Endothelial cell of umbilical vein (primary cell): ENCODE measurements around the gene TMEM59L. TPM values are rescaled to one million over a fixed set of nuclear protein-coding genes. Genes with fewer than 3 reads are reported as not detected.
A peak's percentile ranks its signal among the peaks of the same experiment; 100 is the strongest.

Experiments used
- BruUV-seq: library from RNA; stranded (reverse); fragments of 400-500 nt; replicated peaks from 2 replicates; lab custom pipeline; 2021; lab: Mats Ljungman, UMichigan
- CTCF ChIA-PET: fragments of 300-600, 350-600 bp; sonication (Branson Sonifier 250); formaldehyde crosslinking; loops from one replicate; lab custom pipeline; 2021; ENCODE audit warnings: antibody characterized with exemption, inconsistent platforms; lab: Charles Lee
- POLR2A ChIA-PET: fragments of 300-600, 350-600 bp; sonication (Branson Sonifier 250); formaldehyde crosslinking; loops from one replicate; lab custom pipeline; 2021; ENCODE audit warnings: antibody characterized with exemption, inconsistent platforms; lab: Charles Lee
- DNase-seq: peaks from one replicate; pipeline ENCODE4 v3.0.0-alpha.2; 2011; ENCODE audit warnings: low read depth, low spot score
- FAIRE-seq: peaks from 2 replicates; lab custom pipeline; 2011; peaks lifted over from hg19 to GRCh38; lab: Jason Lieb, UNC
- H2AFZ ChIP-seq: 2 replicates; pipeline ENCODE4 v1.6.0; 2012; ENCODE audit warnings: low read depth, low read length, control low read depth, inconsistent platforms
- H3K27ac ChIP-seq: 2 replicates; pipeline ENCODE4 v1.5.1; 2011; ENCODE audit warnings: low read depth, mild to moderate bottlenecking, control low read depth, low read length, moderate library complexity; ENCODE audit not compliant: insufficient read depth
- H3K27me3 ChIP-seq, 2 experiments: 2 replicates each; pipeline versions ENCODE4 v1.6.0 to v1.6.1; 2011; ENCODE audit warnings: low read length in 2 of 2, mixed read lengths in 1 of 2; ENCODE audit not compliant: control insufficient read depth in 2 of 2, insufficient read depth in 2 of 2
- H3K36me3 ChIP-seq, 2 experiments: 2 replicates in 1 of 2; 3 replicates in 1 of 2; pipeline ENCODE4 v1.5.1; 2011; ENCODE audit warnings: low read length in 2 of 2, mild to moderate bottlenecking in 1 of 2, moderate library complexity in 1 of 2; ENCODE audit not compliant: control insufficient read depth in 2 of 2, insufficient read depth in 2 of 2; ENCODE audit errors: extremely low read depth in 1 of 2
- H3K4me1 ChIP-seq: 3 replicates; pipeline ENCODE4 v1.5.1; 2011; ENCODE audit warnings: mild to moderate bottlenecking, low read length; ENCODE audit not compliant: control insufficient read depth, insufficient read depth; ENCODE audit errors: extremely low read depth
- H3K4me2 ChIP-seq: 2 replicates; pipeline ENCODE4 v1.6.1; 2011; ENCODE audit warnings: low read length, control low read depth, mixed read lengths; ENCODE audit not compliant: insufficient read depth
- H3K4me3 ChIP-seq, 3 experiments: fragments of 200-600 bp in 1 of 3; sonication (generic), shearing (Covaris generic) in 1 of 3; replicated peaks in 1 of 3; 2 replicates each; pipeline ENCODE4 v1.5.1; 2011 to 2016; ENCODE audit warnings: control low read depth in 3 of 3, low read length in 3 of 3, mild to moderate bottlenecking in 2 of 3, inconsistent platforms in 1 of 3, low read depth in 1 of 3, moderate library complexity in 1 of 3; ENCODE audit not compliant: insufficient read depth in 1 of 3
- H3K79me2 ChIP-seq: 2 replicates; pipeline ENCODE4 v1.6.0; 2012; ENCODE audit warnings: low read length, inconsistent platforms; ENCODE audit not compliant: control insufficient read depth, insufficient read depth
- H3K9ac ChIP-seq: replicated peaks from 2 replicates; pipeline ENCODE3; 2011; ENCODE audit warnings: low read length, control low read depth; ENCODE audit not compliant: insufficient read depth; ENCODE audit errors: extremely low read depth
- H3K9me1 ChIP-seq: replicated peaks from 3 replicates; pipeline ENCODE4 v1.6.0; 2011; ENCODE audit warnings: mild to moderate bottlenecking, low read length; ENCODE audit not compliant: control insufficient read depth, insufficient read depth; ENCODE audit errors: extremely low read depth
- H3K9me3 ChIP-seq: replicated peaks from 2 replicates; pipeline ENCODE4 v1.5.1; 2012; ENCODE audit warnings: low read length, inconsistent platforms; ENCODE audit not compliant: control insufficient read depth, insufficient read depth
- H4K20me1 ChIP-seq: replicated peaks from 2 replicates; pipeline ENCODE3; 2011; ENCODE audit warnings: mild to moderate bottlenecking, low read length; ENCODE audit not compliant: control insufficient read depth, insufficient read depth; ENCODE audit errors: extremely low read depth
- CTCF ChIP-seq, 2 donors: IDR thresholded peaks; 1 replicate in 1 of 2; 2 replicates in 1 of 2; pipeline ENCODE4 v1.5.1; 2011; ENCODE audit warnings: low read length in 2 of 2, mild to moderate bottlenecking in 2 of 2, moderate library complexity in 2 of 2, control low read depth in 1 of 2, inconsistent platforms in 1 of 2, low read depth in 1 of 2; ENCODE audit not compliant: insufficient read depth in 1 of 2; ENCODE audit errors: extremely low read depth in 1 of 2
- EZH2 ChIP-seq: IDR thresholded peaks from 2 replicates; pipeline ENCODE4 v1.6.1; 2012; ENCODE audit warnings: borderline replicate concordance, low read depth, mild to moderate bottlenecking, moderate library complexity, low read length, inconsistent platforms; ENCODE audit not compliant: severe bottlenecking
- FOS ChIP-seq: IDR thresholded peaks from 2 replicates; pipeline ENCODE4 v1.6.1; 2011; ENCODE audit warnings: mild to moderate bottlenecking, low read length, moderate library complexity, borderline replicate concordance; ENCODE audit not compliant: insufficient read depth
- MAX ChIP-seq: IDR thresholded peaks from 2 replicates; pipeline ENCODE4 v1.6.1; 2011; ENCODE audit not compliant: insufficient read depth, insufficient read length
- MYC ChIP-seq: IDR thresholded peaks from one replicate; pipeline ENCODE4 v1.6.1; 2011; ENCODE audit warnings: mild to moderate bottlenecking, low read depth, low read length
- dilution Hi-C: fragments of 300-500 bp; cut with MboI; formaldehyde crosslinking; loops from one replicate; pipeline ENCODE4 v1.15.0; 2019; ENCODE audit warnings: low sequenced_read_pairs; ENCODE audit not compliant: extremely low pct_ligation_motif_present
- intact Hi-C: fragments of 100-400 bp; cut with micrococcal nuclease; formaldehyde crosslinking; loops from one replicate; pipeline ENCODE4 v1.10.0; 2022
- polyA plus RNA-seq, 4 experiments: library from polyadenylated mRNA; depleted of rRNA in 3 of 4; stranded (reverse) in 3 of 4; unstranded in 1 of 4; fragments of >200 nt; gene quantifications; 2 replicates each; pipeline versions ENCODE4 v1.2.1 to v1.2.3, GENCODE V29; 2011 to 2012; ENCODE audit warnings: missing spikeins in 1 of 4
- total RNA-seq: library from RNA; stranded (reverse); gene quantifications from 2 replicates; pipeline ENCODE4 v1.2.3, GENCODE V29; 2021

Gene TMEM59L
- total and polyA plus RNA-seq, 2 donors (not counting 3 experiments of a cell fraction or from before 2014, with no cell fraction given): 0.43 to 0.97 TPM

DNA sequence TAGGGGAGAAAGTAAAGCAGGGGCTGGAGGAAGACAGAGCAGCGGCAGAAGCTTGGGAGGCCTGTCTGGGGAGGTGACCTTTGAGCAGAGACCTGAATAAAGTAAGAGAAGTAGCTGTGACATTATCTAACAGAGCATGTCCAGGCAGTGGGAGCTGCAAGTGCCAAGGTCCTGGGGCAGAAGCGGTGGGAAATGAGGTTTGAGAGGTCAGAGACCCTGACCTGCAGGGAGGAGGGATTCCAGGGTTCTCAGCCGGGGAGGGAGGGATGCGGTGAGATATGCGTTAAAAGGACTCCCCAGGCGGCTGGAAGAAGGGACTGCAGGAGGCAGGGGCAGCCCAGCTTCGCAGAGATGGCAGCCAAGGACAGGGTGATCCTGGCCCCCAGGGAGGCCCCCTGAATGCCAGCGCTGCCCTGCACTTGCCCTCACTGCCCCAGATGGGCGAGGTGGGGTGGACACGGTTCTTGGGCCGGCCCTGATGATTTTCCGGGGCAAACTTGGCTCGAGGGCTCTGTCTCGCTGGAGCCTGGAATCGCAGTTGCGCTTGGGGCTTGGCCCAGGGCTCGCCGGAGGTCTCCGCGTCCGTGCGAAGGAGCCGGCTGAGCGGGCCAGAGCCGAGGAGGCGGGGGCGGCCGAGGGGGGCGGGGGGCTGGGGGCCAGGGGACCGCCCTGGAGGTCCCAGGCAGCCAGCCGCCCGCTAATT lies 9.3 kb upstream of the TMEM59L start:
- no peak overlapping the region for H2AFZ ChIP-seq
- H3K9me1 ChIP-seq: no peaks in the 10 kb centered on the region
- no peak overlapping the region for H3K4me2 ChIP-seq
- H3K79me2 ChIP-seq: no peaks in the 10 kb centered on the region
- H3K9me3 ChIP-seq: no peaks in the 10 kb centered on the region
- no peaks in the 10 kb centered on the region for H4K20me1 ChIP-seq
- intact Hi-C loops (loop anchor here (5.0 kb wide), 1 partner anchor 44 kb away; no protein-coding TSS in a partner anchor), dilution Hi-C loops (no loop called here)
- no peak overlapping the region for H3K9ac ChIP-seq
- H3K4me3 ChIP-seq: no peak overlapping the region
- H3K36me3 ChIP-seq: no peaks in the 10 kb centered on the region
- FAIRE-seq (no peak), DNase-seq (no peak)
- POLR2A ChIA-PET: no interaction called here
- BruUV-seq: no TSS peak
- peaks cover 39 to 46% of the 10 kb centered on the region in 2 experiments for H3K27me3 ChIP-seq
- no peak overlapping the region for H3K27ac ChIP-seq
- CTCF ChIA-PET: interaction anchor here (1.3 kb wide), 1 partner anchor 10 kb away, joined by 11 read pairs; no protein-coding TSS in a partner anchor
- no peaks in the 10 kb centered on the region for H3K4me1 ChIP-seq
- TF ChIP-seq EZH2: no peak
- TF ChIP-seq MYC: no peak
- TF ChIP-seq MAX: no peak
- TF ChIP-seq CTCF (IDR thresholded peaks at IDR 0.05; ENCODE audit: extremely low read depth in 1 of 2, insufficient read depth in 1 of 2, low read depth in 1 of 2, low read length in 2 of 2): peak; percentile 12 to 42
- TF ChIP-seq FOS: no peak
